Measurements from ENCODE around the gene ANP32D.
"Not testable (repeated sequence)": the region's sequence is repeated elsewhere in the genome, so short reads cannot be mapped to it uniquely, and the experiment has no call there.

The ANP32D gene

DNA sequence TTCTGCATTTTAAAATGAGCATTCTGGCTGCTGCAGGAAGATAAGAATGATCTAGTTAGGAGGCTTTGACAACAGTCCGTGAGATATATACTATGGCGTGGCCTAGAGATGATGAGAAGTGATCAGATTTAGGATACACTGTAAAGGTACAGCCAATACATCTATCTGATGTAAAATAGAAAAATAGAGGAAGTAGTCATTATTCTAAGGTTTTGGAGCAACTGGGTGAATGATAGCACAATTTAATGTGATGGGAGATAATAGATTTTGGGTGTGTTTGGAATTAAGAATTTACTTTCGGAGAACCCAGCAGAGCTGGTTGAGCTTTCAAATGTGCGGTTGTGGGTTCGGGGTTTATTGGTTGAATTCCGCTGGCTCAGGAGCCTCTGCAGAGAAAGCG, at the start of gene ANP32D:
Gene ANP32D, plus strand, starts transcription at position 301 of the 400 bp plus-strand sequence. CDS start 106 bp downstream, outside the sequence.
- DNase-seq: no peak

DNA sequence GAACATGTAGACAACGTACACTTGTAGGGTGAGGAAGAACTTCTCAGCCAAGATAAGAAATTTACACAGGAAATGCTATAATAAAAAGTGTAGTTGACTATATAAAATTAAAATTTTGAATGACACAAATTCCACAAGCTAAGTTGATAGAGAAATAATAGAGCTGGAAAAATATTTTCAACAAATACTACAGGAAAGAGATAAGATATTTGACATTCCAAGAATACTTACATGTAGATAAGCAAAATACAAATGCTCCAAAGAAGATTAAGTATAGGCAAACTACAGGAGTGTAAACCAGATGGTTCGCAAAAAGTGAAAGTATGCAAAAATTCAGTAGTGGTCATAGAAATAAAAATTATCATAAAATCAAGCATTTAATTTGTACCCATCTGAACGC, 49.2 kb upstream of the ANP32D start:
- DNase-seq: no peak

DNA sequence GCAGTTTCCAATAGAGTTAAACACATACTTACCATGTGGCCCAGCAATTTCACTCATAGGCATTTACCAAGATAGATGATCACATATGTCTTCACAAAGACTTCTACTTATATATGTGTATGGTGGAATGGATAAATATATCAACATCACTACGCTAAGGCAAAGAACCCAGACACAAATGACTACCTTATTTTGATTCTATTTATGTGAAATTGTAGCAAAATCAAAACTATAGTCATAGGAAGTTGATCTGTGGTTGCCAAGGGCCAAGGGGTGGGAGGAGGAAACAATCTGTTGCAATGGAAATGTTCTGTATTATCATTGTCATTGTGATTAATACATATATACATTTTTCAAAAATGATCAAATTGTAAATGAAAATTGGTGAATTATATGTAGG, 47.7 kb upstream of the ANP32D start:
- DNase-seq: no peak

DNA sequence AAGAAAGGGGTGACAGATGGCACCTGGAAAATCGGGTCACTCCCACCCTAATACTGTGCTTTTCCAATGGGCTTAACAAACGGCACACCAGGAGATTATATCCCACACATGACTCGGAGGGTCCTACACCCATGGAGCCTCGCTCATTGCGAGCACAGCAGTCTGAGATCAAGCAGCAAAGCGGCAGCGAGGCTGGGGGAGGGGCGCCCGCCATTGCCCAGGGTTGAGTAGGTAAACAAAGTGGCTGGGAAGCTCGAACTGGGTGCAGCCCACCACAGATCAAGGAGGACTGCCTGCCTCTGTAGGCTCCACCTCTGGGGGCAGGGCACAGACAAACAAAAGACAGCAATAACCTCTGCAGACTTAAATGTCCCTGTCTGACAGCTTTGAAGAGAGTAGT, 38.3 kb upstream of the ANP32D start:
- DNase-seq: not testable (repeated sequence)

DNA sequence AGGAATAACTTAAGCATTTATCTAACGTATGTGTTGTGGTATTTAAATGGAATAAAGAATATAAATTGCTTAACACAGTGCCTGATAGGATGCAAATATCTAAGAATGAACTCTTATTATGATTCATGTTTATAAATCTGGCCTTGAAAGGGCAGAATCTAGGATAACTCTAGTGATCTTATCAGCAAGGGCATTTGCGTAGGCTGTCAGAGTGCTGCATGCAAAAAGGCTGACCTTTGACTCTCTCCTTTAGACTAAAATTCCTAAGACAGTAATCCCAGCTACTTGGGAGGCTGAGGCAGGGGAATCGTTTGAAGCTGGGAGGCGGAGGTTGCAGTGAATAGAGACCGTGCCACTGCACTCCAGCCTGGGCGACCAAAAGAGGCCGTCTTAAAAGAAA, 31.3 kb upstream of the ANP32D start:
- DNase-seq: no peak

DNA sequence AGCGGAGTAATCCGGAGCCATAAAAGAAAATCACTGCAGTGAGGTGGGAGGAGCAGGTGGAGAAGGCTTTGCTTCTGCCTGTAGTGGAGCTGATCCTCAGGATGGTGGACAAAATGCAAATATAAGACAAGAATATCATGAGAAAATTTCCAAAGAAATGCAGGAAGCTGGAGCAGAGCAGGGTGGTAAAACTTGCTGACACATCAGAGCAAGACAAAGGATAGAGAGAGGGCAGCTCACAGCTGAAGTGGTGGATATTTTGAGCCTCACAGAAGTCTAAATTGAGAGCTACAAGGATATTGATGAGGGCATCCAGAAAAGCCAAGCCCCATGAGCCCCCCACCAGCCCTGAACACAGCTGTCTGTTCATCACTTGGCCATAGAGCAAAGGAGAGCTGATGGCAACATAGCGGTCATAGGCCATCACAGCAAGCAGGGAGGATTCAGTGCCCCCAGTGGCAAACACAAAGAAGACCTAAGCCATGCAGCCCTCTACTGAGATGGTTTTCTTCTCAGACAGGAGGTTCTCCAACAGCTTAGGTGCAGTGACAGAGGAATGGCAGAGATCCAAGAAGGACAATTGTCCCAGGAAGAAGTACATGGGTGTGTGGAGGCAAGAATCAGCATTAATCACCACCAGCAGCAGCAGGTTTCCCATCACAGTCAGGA, 30.0 kb upstream of the ANP32D start:
- DNase-seq: no peak

DNA sequence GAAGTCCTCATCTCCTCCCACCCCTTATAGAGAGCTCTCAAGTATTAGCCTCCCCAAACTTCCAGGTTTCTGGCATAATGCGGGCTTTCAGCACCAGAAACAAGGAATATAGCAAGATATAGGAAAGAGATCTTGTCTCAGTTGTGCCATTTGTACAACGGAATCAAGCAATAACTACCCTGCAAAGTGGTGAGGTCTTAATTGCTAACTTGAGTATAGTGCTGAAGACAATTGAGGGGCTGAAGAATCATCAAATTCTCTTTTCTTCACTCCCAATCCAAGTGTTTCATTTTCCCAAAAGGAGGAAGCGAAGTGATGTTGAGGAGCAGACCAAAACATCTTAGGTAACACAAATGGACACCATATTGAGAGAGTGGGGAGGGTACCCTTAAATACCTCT, 26.8 kb upstream of the ANP32D start:
- no peak for DNase-seq

DNA sequence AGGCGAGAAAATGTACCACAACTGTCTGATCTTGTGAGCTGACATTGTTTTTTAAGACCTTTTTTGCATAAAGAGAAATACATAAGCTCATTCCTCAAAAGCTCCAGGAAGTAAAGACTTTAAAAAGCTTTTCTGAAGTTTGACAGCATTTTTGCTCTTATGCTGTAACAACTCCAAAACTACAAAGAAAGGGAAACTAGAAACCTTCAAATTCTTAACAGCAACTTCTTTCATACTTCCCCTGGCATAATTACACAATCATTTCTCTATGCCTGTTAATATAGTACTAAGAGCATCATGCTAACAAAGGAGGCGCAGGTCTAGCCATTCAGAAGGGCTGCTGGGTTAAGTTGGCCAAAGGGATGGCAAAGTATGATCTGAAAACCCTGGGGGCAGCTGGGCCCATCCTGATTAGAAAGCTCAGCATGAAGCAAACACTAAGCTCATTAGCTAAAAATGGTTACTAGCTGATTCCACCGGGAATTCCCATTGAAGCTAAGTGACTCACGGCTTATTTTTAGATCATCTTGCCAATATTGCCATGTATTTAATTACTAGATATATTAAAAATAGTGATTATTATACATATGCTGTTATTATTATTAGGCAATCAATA, 26.1 kb upstream of the ANP32D start:
- no peak for DNase-seq

DNA sequence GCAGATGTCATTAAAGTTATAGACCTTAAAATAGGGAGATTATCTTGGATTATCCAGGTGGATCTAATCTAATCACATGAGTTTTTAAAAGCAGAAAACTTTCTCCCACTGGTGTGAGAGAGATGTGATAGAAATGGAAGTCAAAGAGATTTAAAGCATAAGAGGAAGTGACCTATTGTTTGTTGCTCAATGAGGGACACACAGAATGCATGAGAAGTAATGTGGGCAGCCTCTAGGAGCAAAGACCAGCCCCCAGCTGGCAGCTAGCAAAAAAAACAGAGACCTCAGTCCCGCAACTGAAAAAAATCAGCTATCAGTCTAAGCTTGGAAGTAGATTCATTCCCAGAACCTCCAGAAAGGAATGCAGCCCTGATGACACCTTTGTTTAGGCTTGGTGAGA, 24.6 kb upstream of the ANP32D start:
- DNase-seq: no peak

DNA sequence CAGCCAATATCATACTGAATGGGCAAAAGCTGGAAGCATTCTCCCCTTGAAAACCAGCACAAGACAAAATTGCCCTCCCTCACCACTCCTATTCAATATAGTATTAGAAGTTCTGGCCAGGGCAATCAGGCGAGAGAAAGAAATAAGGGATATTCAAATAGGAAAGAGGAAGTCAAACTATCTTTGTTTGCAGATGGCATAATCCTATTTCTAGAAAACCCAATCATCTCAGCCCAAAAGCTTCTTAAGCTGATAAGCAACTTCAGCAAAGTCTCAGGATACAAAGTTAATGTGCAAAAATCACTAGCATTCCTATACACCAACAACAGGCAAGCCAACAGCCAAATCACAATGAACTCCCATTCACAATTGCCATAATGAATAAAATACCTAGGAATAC, 21.0 kb upstream of the ANP32D start:
- DNase-seq: no peak

DNA sequence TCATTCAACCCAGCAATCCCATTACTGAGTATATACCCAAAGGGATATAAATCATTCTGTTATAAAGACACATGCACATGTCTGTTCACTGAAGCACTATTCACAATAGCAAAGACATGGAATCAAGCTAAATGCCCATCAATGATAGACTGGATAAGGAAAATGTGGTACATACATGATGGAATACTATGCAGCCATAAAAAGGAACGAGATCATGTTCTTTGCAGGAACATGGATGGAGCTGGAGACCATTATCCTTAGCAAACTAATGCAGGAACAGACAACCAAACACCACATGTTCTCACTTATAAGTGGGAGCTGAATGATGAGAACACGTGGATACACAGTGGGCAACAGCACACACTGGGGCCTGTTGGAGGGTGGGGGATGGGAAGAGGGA, 19.4 kb upstream of the ANP32D start:
- DNase-seq: not testable (repeated sequence)

DNA sequence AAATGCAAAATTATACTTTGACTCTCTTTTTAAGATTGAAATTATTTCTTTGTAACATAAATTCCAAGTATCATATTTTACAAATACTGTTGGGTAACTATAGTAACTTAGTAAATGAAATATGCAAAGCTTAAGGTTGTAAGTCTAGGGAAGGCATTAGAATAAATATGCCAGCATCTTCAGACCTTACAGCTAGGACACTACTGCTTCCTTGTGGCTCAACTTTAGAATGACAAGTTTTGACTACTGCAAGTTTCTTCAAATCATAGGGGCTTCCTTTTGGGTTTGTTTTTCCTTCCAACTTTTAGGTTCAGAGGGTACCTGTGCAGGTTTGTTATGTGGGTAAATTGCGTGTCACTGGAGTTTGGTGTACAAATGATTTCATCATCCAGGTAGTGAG, 17.7 kb upstream of the ANP32D start:
- DNase-seq: no peak

DNA sequence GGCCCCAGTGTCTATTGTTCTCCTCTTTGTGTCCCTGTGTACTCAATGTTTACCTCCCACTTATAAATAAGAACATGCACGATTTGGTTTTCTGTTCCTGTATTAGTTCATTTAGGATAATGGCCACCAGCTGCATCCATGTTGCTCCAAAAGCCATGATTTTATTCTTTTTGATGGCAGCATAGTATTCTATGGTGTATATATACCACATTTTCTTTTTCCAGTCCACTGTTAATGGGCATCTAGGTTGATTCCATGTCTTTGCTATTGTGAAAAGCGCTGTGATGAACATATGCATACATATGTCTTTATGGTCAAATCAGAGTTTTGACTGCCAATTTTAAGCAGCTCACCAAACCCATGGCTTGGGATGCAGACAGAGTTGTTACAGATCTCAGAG, 17.2 kb upstream of the ANP32D start:
- DNase-seq: no peak

DNA sequence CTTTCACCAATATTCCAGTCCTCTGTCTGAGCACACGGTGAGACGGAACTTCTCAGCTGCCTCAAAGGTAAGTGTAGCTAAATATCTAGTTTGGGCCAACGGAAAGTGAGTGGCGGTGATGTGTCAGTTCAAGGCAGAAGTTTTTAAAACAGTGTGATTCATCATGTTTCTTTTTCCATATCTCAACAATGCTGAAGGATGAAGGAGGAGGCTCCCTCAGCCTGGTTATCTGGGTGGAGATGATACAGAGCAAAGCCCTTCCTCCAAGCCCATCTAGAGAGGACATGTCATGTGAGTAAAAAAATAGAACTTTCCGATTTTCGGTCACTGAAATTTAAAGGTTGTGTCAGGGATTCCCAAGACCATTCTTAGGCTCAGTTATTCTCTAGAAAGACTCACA, 13.1 kb upstream of the ANP32D start:
- no peak for DNase-seq

DNA sequence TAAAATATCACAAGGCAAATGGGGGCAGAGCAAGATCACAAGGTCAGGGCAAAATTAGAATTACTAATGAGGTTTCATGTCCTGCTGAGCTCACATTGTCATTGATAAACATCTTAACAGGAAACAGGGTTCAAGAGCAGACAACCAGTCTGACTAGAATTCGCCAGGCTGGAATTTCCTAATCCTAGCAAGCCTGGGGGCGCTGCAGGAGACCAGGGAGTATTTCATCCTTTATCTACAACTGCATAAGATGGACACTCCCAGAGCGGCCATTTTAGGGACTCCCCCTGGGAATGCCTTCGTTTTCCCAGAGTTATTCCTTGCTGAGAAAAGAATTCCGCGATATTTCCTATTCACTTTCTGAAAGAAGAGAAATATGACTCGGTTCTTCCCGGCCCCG, 3.3 kb upstream of the ANP32D start:
- DNase-seq: not testable (repeated sequence)

DNA sequence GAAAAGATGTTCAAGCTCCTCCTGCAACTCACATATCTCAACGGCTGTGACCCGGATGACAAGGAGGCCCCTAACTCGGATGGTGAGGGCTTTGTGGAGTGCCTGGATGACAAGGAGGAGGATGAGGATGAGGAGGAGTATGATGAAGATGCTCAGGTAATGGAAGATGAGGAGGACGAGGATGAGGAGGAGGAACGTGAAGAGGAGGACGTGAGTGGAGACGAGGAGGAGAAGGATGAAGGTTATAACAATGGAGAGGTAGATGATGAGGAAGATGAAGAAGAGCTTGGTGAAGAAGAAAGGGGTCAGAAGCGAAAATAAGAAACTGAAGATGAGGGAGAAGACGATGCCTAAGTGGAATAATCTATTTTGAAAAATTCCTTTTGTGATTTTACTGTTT, 702 bp downstream of the ANP32D start:
- no peak for DNase-seq

DNA sequence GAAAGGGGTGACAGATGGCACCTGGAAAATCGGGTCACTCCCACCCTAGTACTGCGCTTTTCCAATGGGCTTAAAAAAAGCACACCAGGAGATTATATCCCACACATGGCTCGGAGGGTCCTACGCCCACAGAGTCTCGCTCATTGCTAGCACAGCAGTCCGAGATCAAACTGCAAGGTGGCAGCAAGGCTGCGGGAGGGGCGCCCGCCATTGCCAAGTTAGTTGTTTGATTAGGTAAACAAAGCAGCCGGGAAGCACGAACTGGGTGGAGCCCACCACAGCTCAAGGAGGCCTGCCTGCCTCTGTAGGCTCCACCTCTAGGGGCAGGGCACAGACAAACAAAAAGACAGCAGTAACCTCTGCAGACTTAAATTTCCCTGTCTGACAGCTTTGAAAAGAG, 2.1 kb downstream of the ANP32D start:
- not testable (repeated sequence) for DNase-seq

DNA sequence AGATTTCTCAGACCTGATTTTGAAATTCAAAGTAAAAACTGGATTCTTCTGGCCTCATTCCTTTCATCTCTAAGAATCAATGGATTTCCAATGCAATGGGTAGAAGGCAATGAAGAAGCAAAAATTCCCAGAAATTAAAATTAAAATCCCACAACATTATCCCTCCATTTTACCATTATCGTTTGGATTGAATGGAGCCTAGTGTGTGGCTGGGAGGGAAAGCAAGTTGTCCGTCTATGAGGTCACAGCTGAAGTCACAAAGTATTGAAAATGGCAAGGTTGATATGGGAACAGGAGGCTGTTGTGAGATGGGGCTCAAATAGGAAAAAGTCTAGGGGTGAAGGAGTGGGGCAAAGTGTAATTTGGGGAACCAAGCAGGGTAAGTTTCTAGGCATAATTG, 9.8 kb downstream of the ANP32D start, which contains the start of gene C12orf54:
Gene C12orf54, plus strand, starts transcription at position 301 of the 400 bp plus-strand sequence. CDS start 799 bp downstream, outside the sequence.
- no peak for DNase-seq

DNA sequence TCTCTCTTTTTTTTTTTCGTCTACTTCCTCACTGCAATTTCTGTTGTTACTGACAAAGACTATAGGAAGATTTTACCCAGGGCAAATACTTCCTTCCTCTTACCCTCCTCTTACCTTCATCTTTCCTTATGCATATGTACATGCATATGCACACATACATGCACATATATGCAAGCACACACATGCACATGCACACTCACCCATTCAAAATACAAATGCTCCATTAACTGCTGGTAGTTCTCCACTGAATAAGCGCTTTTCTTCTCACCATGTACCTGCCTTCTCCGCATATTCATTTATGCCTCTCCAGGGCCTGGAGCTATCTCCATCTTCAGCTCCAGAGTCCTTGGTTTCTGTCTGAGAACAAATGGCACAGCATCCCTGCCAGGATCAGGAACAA, 10.6 kb downstream of the ANP32D start:
- DNase-seq: no peak

DNA sequence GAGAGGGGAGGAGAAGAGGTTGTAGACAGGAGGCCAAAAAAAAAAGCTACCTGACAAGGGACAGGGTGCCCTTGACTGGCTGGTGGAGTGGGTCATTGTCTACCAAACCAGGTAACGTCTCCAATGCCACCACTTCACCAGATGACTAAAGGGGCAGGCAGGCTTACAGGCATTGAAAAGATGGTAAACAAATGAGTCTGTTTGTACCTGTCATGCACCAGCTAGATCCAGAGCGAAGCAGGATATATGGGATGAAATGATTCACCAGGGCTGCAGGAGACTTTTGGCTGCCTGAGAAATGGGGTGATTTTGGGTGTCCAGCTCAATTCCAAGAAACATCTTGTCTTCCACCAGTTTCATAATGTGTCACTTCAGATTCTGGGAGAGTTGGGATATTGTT, 13.9 kb downstream of the ANP32D start:
- DNase-seq: no peak

DNA sequence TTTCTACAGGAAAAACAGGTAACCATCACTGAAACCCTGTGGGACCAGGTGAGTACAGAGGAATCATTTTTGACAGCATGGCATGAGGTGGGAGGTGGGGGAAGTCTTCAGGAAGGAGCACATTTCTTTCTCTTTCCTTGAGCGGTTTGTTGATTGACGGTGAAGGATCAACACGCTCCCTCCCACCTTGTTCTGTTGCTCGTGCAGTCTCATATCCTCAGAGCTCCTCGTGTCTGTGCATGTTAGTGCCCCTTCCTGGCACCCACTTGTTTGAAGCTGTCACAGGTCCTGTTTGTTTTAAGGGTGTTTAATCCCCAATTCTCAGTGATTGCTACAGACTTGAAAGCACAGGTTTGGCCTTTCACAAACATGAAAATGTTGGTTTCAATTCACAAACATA, 14.3 kb downstream of the ANP32D start:
- no peak for DNase-seq

DNA sequence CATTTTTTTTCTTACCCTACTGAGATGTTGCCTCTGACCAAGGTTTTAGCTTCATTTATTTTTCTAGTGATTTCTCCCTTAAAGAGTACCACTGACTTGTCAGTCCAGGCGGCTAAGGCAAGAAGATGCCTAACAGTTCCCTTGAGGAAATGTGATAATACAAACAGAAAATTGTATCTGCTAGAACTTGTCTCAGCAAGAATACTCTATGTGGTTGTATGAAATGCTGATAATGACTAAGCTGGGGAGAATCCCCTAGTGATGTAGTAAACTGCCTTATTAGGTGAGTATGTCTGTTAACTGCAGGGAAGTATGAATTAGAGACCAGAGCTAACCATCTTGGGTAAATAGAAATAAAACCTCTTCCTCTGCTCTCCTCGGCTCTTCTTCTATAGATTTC, 16.7 kb downstream of the ANP32D start:
- DNase-seq: no peak

DNA sequence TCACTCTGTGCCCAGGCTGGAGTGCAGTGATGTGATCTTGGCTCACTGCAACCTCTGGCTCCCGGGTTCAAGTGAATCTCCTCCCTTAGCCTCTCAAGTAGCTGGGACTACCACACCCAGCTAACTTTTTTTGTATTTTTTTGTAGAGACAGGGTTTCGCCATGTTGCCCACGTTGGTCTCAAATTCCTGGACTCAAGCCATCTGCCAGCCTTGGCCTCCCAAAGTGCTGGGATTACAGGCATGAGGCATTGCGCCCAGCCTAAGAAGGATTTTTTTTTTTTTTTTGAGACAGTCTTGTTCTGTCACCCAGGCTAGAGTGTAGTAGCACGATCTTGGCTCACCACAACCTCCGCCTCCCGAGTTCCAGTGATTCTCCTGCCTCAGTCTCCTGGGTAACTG, 17.1 kb downstream of the ANP32D start:
- not testable (repeated sequence) for DNase-seq

DNA sequence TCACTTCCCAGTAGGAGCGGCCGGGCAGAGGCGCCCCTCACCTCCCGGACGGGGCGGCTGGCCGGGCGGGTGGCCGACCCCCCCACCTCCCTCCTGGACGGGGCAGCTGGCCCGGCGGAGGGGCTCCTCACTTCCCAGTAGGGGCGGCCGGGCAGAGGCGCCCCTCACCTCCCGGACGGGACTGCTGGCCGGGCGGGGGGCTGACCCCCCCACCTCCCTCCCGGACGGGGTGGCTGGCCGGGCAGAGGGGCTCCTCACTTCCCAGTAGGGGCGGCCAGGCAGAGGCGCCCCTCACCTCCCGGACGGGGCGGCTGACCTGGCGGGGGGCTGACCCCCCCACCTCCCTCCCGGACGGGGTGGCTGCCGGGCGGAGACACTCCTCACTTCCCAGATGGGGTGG, 27.9 kb downstream of the ANP32D start:
- DNase-seq: not testable (repeated sequence)

DNA sequence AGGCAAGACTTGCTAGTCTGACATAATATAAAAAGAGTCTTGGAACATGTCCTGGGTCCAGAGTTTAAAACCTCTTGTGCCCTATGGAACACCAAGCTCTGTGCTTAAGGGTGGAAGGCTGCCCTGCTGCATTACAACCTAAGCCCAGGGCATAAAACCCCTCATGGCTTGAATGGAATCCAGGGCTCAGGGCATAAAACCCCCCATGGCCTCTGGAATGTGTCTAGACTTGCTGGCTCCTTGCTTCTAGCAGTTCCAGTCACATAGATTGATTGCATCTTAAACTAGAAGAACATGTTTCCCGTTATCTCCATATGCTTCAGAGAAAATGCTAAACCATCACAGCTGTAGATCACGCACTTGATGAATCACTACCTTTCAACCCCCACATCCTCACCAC, 34.5 kb downstream of the ANP32D start:
- DNase-seq: not testable (repeated sequence)
